Activated naive CD8-positive, alpha-beta T cell (primary cell): ENCODE results near the gene NLGN1.

Experiments used
- H3K27ac Mint-ChIP-seq: one replicate; pipeline ENCODE4 v1.8.0; 2021; ENCODE audit warnings: mixed read lengths
- H3K27me3 Mint-ChIP-seq: one replicate; pipeline ENCODE4 v1.8.0; 2021; ENCODE audit warnings: mixed read lengths
- H3K36me3 Mint-ChIP-seq: one replicate; pipeline ENCODE4 v1.8.0; 2021; ENCODE audit warnings: mixed read lengths
- H3K4me1 Mint-ChIP-seq: one replicate; pipeline ENCODE4 v1.8.0; 2021; ENCODE audit warnings: low read depth, mixed read lengths
- H3K4me3 Mint-ChIP-seq: one replicate; pipeline ENCODE4 v1.8.0; 2021; ENCODE audit warnings: mild to moderate bottlenecking, mixed read lengths
- H3K9me3 Mint-ChIP-seq: one replicate; pipeline ENCODE4 v1.8.0; 2021; ENCODE audit warnings: low read depth, mixed read lengths

NLGN1 gene

GRCh38 chr3:174000675-174001074, 603.1 kb downstream of the NLGN1 start:
- Mint-ChIP-seq H3K27ac (no peak overlapping the region), H3K9me3 (peaks cover 4% of the 10 kb centered on the region), H3K4me3 (no peak overlapping the region), H3K36me3 (no peaks in the 10 kb centered on the region), H3K4me1 (no peaks in the 10 kb centered on the region), H3K27me3 (no peaks in the 10 kb centered on the region)

DNA sequence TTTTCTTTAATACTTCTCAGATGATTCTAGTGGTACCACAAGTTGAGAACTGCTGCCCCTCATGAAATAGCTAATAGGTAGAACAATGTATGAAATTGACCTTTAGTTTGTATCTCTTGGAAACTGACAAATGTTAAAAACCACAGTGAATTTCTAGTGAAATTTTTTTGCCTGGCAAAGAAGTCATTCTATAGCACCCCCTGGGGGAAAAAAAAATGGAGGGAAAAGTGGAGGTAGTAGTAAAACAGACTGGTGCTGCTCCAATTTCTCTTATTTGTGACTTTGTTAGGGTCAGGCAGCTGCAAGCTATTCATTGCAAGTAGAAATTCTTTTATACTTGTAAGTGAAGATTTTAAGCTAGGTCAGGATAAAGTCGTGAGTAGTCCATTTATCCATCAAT, 605.0 kb downstream of the NLGN1 start:
- Mint-ChIP-seq H3K36me3 (no peaks in the 10 kb centered on the region), H3K27ac (no peak overlapping the region), H3K4me3 (no peak overlapping the region), H3K4me1 (no peaks in the 10 kb centered on the region), H3K9me3 (peaks cover 4% of the 10 kb centered on the region), H3K27me3 (no peaks in the 10 kb centered on the region)

DNA sequence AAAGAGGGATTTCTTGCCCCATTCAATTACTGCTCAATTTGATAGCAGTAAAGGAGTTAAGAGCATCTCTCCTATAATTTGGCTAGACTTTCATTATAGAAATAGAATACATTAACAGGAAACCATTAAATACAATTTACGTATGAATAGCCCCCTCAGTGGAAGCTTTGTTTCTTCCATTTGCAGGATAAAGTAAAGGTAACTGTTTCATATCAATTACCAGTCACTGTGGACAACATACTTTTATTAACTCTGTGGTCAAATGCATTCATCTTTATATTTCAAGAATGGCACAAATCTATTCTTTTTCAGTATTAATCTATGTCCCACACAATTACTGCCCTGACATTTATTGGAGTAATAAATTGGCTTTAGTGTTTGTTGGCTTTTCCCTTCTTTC, 613.4 kb downstream of the NLGN1 start:
- H3K27ac Mint-ChIP-seq = no peak overlapping the region
- no peaks in the 10 kb centered on the region for H3K4me1 Mint-ChIP-seq
- no peak overlapping the region for H3K4me3 Mint-ChIP-seq
- H3K27me3 Mint-ChIP-seq = no peaks in the 10 kb centered on the region
- peaks cover 3% of the 10 kb centered on the region for H3K9me3 Mint-ChIP-seq
- no peaks in the 10 kb centered on the region for H3K36me3 Mint-ChIP-seq

DNA sequence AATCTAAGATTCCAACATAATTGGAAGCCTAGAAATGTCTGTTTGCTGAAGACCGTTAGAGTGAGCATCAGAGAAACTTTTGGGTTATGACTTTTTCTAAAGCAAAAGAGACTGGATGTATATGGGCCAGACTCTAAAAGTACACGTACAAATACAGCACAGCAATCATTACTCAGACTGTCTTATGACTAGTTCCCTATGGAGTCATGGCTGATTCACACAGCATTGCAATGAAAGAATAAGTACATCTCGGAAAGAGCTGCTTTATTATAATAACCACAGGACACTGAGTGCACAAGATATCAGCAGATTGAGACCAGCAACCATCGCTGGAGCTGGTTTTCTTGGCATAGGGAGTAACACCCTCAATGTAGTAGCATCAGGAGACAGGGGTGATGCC, 618.6 kb downstream of the NLGN1 start:
- Mint-ChIP-seq H3K36me3 (no peaks in the 10 kb centered on the region), H3K27me3 (no peaks in the 10 kb centered on the region), H3K4me3 (no peak overlapping the region), H3K9me3 (peaks cover 3% of the 10 kb centered on the region), H3K27ac (no peak overlapping the region), H3K4me1 (no peaks in the 10 kb centered on the region)

DNA sequence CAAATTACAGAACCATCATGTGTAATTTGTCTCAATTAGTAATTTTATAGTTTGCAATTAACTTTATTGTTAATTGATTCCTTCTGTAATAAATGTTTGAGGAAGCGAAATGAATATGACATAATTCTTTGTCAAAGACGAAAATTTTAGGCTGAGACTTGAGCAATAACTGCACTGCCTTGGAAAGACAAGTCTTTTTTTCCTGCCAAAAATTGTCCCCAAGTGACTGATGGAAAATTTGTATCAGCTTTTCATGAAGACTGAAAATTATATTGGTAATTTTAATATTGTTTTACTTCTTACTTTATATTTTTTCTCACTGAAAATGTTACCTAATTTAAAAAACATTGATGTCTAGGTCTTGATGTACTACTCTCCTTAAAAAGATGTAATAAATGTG, 622.6 kb downstream of the NLGN1 start:
- H3K4me3 Mint-ChIP-seq = no peak overlapping the region
- no peaks in the 10 kb centered on the region for H3K9me3 Mint-ChIP-seq
- no peaks in the 10 kb centered on the region for H3K4me1 Mint-ChIP-seq
- no peak overlapping the region for H3K27ac Mint-ChIP-seq
- H3K27me3 Mint-ChIP-seq = no peaks in the 10 kb centered on the region
- no peaks in the 10 kb centered on the region for H3K36me3 Mint-ChIP-seq

- no peaks in the 10 kb centered on the region for H3K27me3 Mint-ChIP-seq
- H3K36me3 Mint-ChIP-seq = no peaks in the 10 kb centered on the region
- H3K4me3 Mint-ChIP-seq = no peak overlapping the region
Measured at GRCh38 chr3:174023421-174023820, 625.9 kb downstream of the NLGN1 start.

DNA sequence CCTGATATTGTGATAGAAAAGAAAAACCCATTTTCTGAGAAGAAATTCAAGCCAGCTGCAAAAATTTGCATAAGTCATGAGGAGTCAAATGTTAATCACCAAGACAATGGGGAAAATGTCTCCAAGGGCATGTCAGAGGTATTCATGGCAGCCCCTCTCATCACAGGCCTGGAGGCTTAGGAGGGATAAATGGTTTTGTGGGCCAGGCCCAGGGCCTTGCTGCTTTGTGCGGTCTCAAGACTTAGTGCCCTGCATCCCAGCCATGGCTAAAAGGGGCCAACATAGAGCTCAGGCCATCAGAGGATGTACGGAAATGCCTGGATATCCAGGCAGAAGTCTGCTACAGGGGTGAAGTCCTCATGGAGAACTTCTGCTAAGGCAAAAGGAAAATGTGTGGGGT, 631.1 kb downstream of the NLGN1 start:
- Mint-ChIP-seq H3K27me3 (no peaks in the 10 kb centered on the region), H3K4me1 (no peaks in the 10 kb centered on the region), H3K4me3 (no peak overlapping the region), H3K9me3 (peaks cover 9% of the 10 kb centered on the region), H3K27ac (no peak overlapping the region), H3K36me3 (no peaks in the 10 kb centered on the region)

More at GRCh38 chr3:174023421-174023820, 625.9 kb downstream of the NLGN1 start:
- Mint-ChIP-seq H3K9me3 (peaks cover 7% of the 10 kb centered on the region), H3K4me1 (no peaks in the 10 kb centered on the region), H3K27ac (no peak overlapping the region)

DNA sequence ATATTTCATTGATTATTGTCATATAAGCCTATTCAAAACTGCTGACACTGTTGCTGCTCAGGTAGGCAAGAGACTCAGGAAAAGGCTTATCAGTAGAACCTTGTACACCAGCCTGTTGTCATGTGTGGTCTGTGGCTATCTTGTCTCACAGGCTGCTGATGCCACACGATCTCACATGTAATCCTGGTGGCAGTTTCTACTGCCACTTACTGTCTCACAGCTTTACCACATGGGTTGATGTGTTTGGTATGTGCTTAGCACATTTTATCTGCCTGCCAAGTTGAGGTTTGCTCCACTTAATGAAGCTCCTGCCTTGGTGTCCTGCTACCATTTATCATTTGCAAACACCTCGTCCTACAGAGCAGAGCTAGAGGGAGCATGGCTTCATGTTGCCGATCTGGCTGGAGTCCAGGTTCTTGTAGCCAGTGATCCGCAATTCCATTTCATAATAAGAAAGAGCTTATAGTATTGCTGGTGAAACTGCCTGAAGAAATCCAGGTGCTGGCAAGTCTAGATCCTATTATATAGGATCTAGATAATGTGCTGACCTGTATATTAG, 637.9 kb downstream of the NLGN1 start:
- Mint-ChIP-seq H3K4me1 (no peaks in the 10 kb centered on the region), H3K27ac (no peak overlapping the region), H3K27me3 (no peaks in the 10 kb centered on the region), H3K4me3 (no peak overlapping the region), H3K36me3 (no peaks in the 10 kb centered on the region), H3K9me3 (peaks cover 4% of the 10 kb centered on the region)

DNA sequence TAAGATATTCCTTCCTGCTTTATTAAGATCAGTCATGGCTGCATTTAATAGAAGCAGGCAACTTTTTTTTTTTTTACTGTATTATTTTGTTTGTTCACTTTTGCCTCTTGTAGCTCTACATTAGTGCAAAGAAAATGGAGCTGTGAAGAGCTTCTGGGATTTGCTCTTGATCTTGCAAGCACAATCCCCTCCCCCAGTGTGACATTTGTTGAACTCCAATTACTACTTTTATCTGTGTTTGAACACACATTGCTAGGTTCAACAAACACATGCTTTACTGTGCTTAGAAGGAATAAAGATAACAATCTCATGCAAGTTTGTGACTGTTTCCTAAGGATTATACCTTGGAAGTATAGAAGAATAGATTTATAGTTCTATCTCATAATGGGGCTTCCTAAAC, 648.8 kb downstream of the NLGN1 start:
- H3K36me3 Mint-ChIP-seq = no peaks in the 10 kb centered on the region
- H3K9me3 Mint-ChIP-seq = peaks cover 7% of the 10 kb centered on the region
- H3K27ac Mint-ChIP-seq = no peak overlapping the region
- H3K4me1 Mint-ChIP-seq = no peaks in the 10 kb centered on the region
- H3K27me3 Mint-ChIP-seq = no peaks in the 10 kb centered on the region
- H3K4me3 Mint-ChIP-seq = no peak overlapping the region

DNA sequence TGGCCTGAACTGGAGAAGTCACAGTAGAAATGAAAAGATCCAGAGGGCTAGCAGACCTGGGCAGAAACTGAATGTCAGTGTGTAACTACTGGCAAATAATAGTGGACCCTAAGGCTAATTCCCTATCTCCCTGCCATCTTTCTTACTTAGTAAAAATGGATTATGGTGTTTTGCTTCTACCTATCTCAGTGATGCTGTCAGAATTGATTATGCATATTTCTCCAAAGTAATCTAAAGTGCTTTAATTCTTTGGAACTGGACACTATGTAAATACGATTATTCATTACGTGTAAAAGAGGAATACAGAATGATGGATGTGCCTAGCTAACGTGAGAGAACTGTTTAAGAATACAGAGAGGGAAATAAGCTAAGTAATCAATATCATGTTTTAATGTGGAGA, 651.9 kb downstream of the NLGN1 start:
- Mint-ChIP-seq H3K4me1 (no peaks in the 10 kb centered on the region), H3K36me3 (no peaks in the 10 kb centered on the region), H3K9me3 (peaks cover 7% of the 10 kb centered on the region), H3K4me3 (no peak overlapping the region), H3K27me3 (no peaks in the 10 kb centered on the region), H3K27ac (no peak overlapping the region)

DNA sequence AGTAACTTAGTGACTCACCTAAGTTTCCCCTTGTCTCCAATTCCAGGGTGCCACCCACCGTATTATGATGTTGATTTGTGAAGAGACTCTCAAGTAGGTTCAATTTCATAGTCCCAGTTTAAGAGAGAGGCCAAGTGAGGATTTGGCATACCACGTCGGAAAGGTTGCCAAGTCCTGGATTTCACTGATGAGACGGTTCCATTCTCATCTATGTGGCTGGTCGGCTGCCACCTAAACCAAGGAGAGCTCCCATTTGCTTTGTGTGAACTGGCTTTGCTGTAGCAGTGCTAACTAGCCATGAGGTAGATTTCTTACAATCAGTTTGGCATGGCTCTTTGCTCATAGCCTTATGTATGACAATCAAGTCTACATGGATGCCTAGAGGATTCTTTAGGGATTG, 653.6 kb downstream of the NLGN1 start:
- no peak overlapping the region for H3K4me3 Mint-ChIP-seq
- H3K9me3 Mint-ChIP-seq = no peaks in the 10 kb centered on the region
- H3K4me1 Mint-ChIP-seq = no peaks in the 10 kb centered on the region
- no peaks in the 10 kb centered on the region for H3K27me3 Mint-ChIP-seq
- H3K27ac Mint-ChIP-seq = no peak overlapping the region
- H3K36me3 Mint-ChIP-seq = no peaks in the 10 kb centered on the region

GRCh38 chr3:174058804-174059203, 661.3 kb downstream of the NLGN1 start:
- Mint-ChIP-seq H3K27me3 (no peaks in the 10 kb centered on the region), H3K36me3 (no peaks in the 10 kb centered on the region), H3K27ac (no peak overlapping the region), H3K4me3 (no peak overlapping the region), H3K9me3 (peaks cover 8% of the 10 kb centered on the region), H3K4me1 (no peaks in the 10 kb centered on the region)

- Mint-ChIP-seq H3K27ac (no peak overlapping the region), H3K4me3 (no peak overlapping the region), H3K9me3 (peaks cover 8% of the 10 kb centered on the region), H3K36me3 (no peaks in the 10 kb centered on the region), H3K27me3 (no peaks in the 10 kb centered on the region), H3K4me1 (no peaks in the 10 kb centered on the region)
Measured at GRCh38 chr3:174060431-174060830, 662.9 kb downstream of the NLGN1 start.

DNA sequence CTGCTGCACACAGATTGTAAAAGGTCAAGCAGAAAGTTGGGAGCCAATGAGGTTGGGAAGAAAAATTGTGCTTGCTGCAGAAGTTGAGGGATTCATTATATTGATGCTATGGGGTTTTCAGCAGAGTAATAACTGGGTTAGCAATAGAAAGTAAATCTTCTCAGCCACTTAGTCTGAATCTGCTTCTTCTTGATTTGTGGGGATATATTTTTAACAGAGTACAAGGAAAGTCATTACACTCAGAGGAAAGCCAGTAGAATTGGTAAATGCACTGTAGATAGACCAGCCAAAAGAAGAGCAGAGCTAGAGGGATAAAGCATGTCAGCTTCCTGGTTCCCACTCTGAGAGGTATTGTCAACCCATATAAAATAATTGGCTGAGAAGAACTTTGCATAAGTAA, 663.6 kb downstream of the NLGN1 start:
- no peak overlapping the region for H3K27ac Mint-ChIP-seq
- no peaks in the 10 kb centered on the region for H3K4me1 Mint-ChIP-seq
- H3K4me3 Mint-ChIP-seq = no peak overlapping the region
- H3K27me3 Mint-ChIP-seq = no peaks in the 10 kb centered on the region
- H3K9me3 Mint-ChIP-seq = peaks cover 8% of the 10 kb centered on the region
- no peaks in the 10 kb centered on the region for H3K36me3 Mint-ChIP-seq

DNA sequence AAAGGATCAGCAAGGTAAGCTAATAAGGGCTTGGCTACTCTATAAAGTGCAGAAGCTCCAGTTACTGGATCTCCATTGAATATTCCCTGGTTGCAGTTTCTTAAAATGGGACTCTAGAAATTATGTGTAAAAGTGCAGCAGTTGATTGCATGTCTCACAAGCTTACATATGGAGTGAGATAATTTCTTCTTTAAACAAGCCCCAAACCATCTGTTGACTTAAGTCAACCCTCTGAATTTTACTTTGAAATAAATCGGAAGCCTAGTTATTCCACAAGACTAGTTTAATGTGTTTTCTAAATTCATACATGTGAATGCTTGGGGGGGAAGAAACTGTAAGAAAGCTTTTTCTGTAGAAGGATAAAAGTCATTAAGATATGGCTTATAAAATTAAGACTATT, 664.2 kb downstream of the NLGN1 start:
- no peaks in the 10 kb centered on the region for H3K27me3 Mint-ChIP-seq
- no peak overlapping the region for H3K27ac Mint-ChIP-seq
- H3K4me1 Mint-ChIP-seq = no peaks in the 10 kb centered on the region
- H3K9me3 Mint-ChIP-seq = peaks cover 8% of the 10 kb centered on the region
- H3K4me3 Mint-ChIP-seq = no peak overlapping the region
- no peaks in the 10 kb centered on the region for H3K36me3 Mint-ChIP-seq

- no peaks in the 10 kb centered on the region for H3K4me1 Mint-ChIP-seq
- H3K36me3 Mint-ChIP-seq = no peaks in the 10 kb centered on the region
- H3K27ac Mint-ChIP-seq = no peak overlapping the region
- no peaks in the 10 kb centered on the region for H3K27me3 Mint-ChIP-seq
- peaks cover 8% of the 10 kb centered on the region for H3K9me3 Mint-ChIP-seq
- no peak overlapping the region for H3K4me3 Mint-ChIP-seq
Measured at GRCh38 chr3:174062923-174063322, 665.4 kb downstream of the NLGN1 start.
